Measurements from ENCODE around the gene NFE2L3. TPM values are rescaled to one million over a fixed set of nuclear protein-coding genes. Genes with fewer than 3 reads are reported as not detected.
"Not testable (repeated sequence)": the region's sequence is repeated elsewhere in the genome, so short reads cannot be mapped to it uniquely, and the experiment has no call there.

NFE2L3 gene
- total RNA-seq, 2 donors from 2014 or later: 4.9 to 6.6 TPM

DNA sequence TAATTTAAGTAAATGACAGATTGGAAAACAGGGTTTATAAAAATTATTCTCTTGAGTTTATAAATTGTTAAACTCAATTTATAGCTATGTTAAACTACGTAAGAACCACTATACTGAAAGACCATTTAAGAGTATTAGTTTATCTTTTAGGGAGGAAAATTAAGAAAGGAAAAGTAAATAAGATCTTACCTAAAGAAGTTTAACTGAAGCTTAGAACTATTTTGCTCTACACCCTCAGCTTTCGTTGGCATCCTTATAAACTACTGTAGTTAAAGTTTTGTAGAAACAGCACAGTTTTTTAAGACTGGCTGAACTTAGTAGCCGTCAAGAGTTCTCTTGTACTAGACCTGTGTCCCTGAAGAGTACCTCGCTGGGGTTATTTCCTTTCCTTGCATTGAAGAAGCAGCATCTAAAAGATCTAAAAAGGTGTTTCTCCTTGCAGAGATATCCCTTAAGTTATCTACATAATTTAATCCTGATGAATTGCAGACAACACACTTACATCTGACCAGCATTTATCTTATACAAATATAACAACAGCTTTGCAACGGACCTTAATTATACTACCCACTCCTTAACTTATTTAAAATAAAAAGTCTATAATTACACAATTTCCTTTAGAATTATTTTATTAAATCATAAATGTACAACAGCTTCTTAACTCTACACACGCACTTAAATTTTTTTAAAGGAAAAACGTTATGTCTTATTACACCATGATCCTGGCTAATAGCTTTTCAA lies 39.4 kb downstream of the NFE2L3 start:
- no peak overlapping the region for H3K4me3 ChIP-seq
- no peaks in the 10 kb centered on the region for H3K27me3 ChIP-seq
- DNase-seq: no peak
- 67 to 70% methylated on average over 7 of the region's 7 CpGs for WGBS, 2 donors
- intact Hi-C loops (cut with DNase I): no loop called here
- no peaks in the 10 kb centered on the region for H3K9me3 ChIP-seq
- H3K27ac ChIP-seq: no peak overlapping the region
- H3K36me3 ChIP-seq (replicated peaks in 1 of 2; ENCODE audit: insufficient read depth in 1 of 2, low read depth in 2 of 2): peaks cover 22 to 65% of the 10 kb centered on the region in 2 donors
- ATAC-seq: no peak
- TF ChIP-seq, protein P1, sequence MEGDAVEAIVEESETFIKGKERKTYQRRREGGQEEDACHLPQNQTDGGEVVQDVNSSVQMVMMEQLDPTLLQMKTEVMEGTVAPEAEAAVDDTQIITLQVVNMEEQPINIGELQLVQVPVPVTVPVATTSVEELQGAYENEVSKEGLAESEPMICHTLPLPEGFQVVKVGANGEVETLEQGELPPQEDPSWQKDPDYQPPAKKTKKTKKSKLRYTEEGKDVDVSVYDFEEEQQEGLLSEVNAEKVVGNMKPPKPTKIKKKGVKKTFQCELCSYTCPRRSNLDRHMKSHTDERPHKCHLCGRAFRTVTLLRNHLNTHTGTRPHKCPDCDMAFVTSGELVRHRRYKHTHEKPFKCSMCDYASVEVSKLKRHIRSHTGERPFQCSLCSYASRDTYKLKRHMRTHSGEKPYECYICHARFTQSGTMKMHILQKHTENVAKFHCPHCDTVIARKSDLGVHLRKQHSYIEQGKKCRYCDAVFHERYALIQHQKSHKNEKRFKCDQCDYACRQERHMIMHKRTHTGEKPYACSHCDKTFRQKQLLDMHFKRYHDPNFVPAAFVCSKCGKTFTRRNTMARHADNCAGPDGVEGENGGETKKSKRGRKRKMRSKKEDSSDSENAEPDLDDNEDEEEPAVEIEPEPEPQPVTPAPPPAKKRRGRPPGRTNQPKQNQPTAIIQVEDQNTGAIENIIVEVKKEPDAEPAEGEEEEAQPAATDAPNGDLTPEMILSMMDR (IDR thresholded peaks at IDR 0.05): no peak
- TF ChIP-seq POLR2A (IDR thresholded peaks at IDR 0.05): no peak
- H3K4me1 ChIP-seq: peaks cover 83% of the 10 kb centered on the region

DNA sequence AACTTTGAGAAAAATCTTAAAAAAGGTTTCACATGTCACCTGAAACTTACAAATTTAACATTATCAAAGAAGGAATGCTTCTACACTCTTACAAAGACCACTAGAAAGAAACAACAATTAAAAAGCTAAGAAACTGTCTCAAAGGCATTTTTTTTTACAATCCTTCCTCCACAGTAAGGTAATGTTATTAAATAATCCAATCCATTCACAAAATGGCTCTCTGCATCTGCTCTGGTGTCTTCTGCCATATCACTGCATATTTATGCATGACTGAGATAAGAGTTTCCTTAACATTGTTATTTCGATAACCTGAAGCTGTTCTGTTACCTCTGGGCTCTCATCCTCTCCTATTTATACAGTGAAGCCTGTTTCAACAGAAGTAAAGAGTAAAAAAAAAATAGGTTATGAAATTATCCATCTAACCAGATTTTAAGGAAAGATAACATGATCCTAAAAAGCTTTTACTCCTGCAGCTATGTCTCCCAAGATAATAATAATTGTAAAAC lies 40.0 kb downstream of the NFE2L3 start:
- intact Hi-C loops (cut with DNase I): no loop called here
- Histone ChIP-seq H3K36me3 (replicated peaks in 1 of 2; ENCODE audit: insufficient read depth in 1 of 2, low read depth in 2 of 2) (peaks cover 22 to 67% of the 10 kb centered on the region in 2 donors), H3K4me3 (no peak overlapping the region), H3K27ac (no peak overlapping the region), H3K27me3 (no peaks in the 10 kb centered on the region), H3K9me3 (no peaks in the 10 kb centered on the region), H3K4me1 (peaks cover 88% of the 10 kb centered on the region)
- ATAC-seq (no peak), DNase-seq (no peak)
- TF ChIP-seq POLR2A (IDR thresholded peaks at IDR 0.05): peak in 2 of 3 donors; percentile 0 to 8
- TF ChIP-seq, protein P1 (IDR thresholded peaks at IDR 0.05): no peak
- 35 to 52% methylated on average over 1 of the region's 1 CpG for WGBS, 2 donors

DNA sequence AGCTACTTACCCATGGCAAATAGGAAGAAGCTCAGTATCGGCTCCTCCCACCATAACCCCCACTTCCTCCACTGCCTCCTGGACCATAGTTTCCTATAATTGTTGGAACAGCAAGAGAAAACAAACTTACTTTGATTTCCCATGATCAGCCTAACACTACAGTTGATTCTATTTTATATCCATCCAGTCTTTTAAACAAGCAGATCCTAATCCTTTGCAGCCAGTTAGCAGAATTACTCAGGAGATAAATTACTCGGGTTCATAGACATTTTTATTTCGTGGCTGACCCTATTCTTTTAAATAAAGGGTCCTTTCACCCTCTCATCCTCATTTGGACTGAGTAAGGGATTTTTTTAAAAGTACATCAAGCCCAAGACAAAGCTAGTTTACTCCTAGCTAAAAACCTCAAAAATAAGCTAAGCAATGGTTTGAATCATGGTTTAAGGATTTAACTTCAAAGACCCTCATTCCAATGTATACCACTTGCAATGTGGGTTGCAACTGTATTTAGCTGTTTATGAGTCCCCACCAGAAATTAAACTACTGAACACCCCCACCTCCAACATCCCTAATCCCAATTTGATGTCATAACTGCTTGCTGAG lies 40.6 kb downstream of the NFE2L3 start:
- Histone ChIP-seq H3K27me3 (no peaks in the 10 kb centered on the region), H3K4me3 (no peak overlapping the region), H3K27ac (peak overlapping the region in 1 of 4 donors; percentile 5), H3K36me3 (replicated peaks in 1 of 2; ENCODE audit: insufficient read depth in 1 of 2, low read depth in 2 of 2) (peaks cover 22 to 69% of the 10 kb centered on the region in 2 donors), H3K4me1 (peaks cover 92% of the 10 kb centered on the region), H3K9me3 (no peaks in the 10 kb centered on the region)
- intact Hi-C loops (cut with DNase I): no loop called here
- WGBS, 2 donors: 49 to 64% methylated on average over 3 of the region's 3 CpGs
- TF ChIP-seq, protein P1 (IDR thresholded peaks at IDR 0.05): no peak
- peak in 1 of 3 donors; percentile 4 for TF ChIP-seq POLR2A (IDR thresholded peaks at IDR 0.05)
- DNase-seq (no peak), ATAC-seq (no peak)

DNA sequence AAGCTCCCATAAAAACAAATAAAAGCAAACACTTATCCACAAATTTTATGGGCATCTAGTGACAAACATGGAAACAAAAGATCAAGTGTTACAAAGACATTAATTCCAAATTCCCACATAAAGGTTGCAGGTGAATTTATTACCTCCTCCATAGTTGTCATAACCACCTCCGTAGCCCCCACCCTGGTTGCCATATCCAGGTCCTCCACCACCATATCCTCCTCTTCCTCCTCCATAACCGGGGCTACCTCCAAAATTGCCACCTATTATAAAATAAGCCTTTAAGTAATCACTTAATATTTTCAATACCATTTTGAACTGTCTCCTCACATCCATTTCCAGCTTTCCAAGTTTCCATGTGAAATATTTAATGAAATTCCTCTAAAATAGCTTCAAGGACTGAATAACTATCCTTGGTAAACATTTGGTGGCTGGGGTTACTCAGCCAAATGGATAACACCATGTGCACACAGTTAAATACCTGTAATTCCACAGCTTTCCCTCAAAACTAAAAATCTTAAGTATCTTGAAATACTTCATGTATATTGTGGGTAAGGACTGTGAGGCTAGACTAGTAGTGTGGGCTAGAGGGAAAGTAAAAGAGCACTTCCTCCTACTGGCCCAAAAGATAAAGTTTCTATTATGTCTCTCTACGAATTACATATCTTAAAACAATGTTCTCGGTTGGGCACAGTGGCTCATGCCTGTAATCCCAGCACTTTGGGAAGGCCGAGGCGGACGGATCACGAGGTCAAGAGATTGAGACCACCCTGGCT lies 41.6 kb downstream of the NFE2L3 start:
- H3K4me1 ChIP-seq: peaks cover 83% of the 10 kb centered on the region
- H3K4me3 ChIP-seq: no peak overlapping the region
- intact Hi-C loops (cut with DNase I): no loop called here
- no peak for DNase-seq
- TF ChIP-seq, protein P1 (IDR thresholded peaks at IDR 0.05): no peak
- TF ChIP-seq POLR2A (IDR thresholded peaks at IDR 0.05): no peak
- ATAC-seq: no peak
- H3K9me3 ChIP-seq: no peaks in the 10 kb centered on the region
- peak overlapping the region in 1 of 4 donors; percentile 48 for H3K27ac ChIP-seq
- 54 to 70% methylated on average over 8 of the region's 8 CpGs for WGBS, 2 donors
- peaks cover 20 to 66% of the 10 kb centered on the region in 2 donors for H3K36me3 ChIP-seq (replicated peaks in 1 of 2; ENCODE audit: insufficient read depth in 1 of 2, low read depth in 2 of 2)
- H3K27me3 ChIP-seq: no peaks in the 10 kb centered on the region

DNA sequence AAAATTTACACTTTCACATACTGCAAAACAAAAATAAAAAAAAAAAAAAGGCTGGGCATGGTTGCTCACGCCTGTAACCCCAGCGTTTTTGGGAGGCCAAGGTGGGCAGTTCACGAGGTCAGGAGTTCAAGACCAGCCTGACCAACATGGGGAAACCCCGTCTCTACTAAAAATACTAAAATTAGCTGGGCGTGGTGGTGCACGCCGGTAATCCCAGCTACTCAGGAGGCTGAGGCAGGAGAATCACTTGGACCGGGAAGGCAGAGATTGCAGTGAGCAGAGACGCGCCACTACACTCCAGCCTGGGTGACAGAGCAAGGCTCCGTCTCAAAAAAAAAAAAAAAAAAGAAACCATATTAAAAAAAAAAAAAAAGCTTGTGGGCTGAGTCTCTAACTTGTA lies 42.8 kb downstream of the NFE2L3 start:
- H3K9me3 ChIP-seq; H3K27me3 ChIP-seq; H3K4me3 ChIP-seq; intact Hi-C loops (cut with DNase I); DNase-seq; ATAC-seq: not testable (repeated sequence)
- Histone ChIP-seq H3K27ac (peak overlapping the region in 2 of 4 donors; percentile 26 to 48), H3K4me1 (peaks cover 73% of the 10 kb centered on the region), H3K36me3 (replicated peaks in 1 of 2; ENCODE audit: insufficient read depth in 1 of 2, low read depth in 2 of 2) (peaks cover 16 to 55% of the 10 kb centered on the region in 2 donors)
- WGBS, 2 donors: 47 to 67% methylated on average over 11 of the region's 11 CpGs

Data from body of pancreas (tissue), 4 donors.